Astrocyte of the spinal cord (primary cell): ENCODE data around the gene EVPL.

ENCODE experiments used
- DNase-seq: peaks from one replicate; pipeline ENCODE4 v3.0.0; 2011; ENCODE audit warnings: low read depth, low spot score
- H3K4me3 ChIP-seq: 2 replicates; pipeline ENCODE4 v1.5.1; 2011; ENCODE audit warnings: low read depth, mild to moderate bottlenecking, low read length, moderate library complexity
- in situ Hi-C: cut with HindIII; loops from 2 replicates; pipeline ENCODE4 v1.10.0; 2017; ENCODE audit warnings: low sequenced_read_pairs
- TF ChIP-seq, protein P1 (sequence below): IDR thresholded peaks from 2 replicates; pipeline ENCODE4 v1.5.1; 2012; ENCODE audit warnings: low read depth, mild to moderate bottlenecking, low read length, inconsistent platforms

EVPL gene

GRCh38 chr17:76026714-76027158 is 370 bp downstream of the EVPL start:
- H3K4me3 ChIP-seq, result no peak overlapping the region
- TF ChIP-seq, protein P1, sequence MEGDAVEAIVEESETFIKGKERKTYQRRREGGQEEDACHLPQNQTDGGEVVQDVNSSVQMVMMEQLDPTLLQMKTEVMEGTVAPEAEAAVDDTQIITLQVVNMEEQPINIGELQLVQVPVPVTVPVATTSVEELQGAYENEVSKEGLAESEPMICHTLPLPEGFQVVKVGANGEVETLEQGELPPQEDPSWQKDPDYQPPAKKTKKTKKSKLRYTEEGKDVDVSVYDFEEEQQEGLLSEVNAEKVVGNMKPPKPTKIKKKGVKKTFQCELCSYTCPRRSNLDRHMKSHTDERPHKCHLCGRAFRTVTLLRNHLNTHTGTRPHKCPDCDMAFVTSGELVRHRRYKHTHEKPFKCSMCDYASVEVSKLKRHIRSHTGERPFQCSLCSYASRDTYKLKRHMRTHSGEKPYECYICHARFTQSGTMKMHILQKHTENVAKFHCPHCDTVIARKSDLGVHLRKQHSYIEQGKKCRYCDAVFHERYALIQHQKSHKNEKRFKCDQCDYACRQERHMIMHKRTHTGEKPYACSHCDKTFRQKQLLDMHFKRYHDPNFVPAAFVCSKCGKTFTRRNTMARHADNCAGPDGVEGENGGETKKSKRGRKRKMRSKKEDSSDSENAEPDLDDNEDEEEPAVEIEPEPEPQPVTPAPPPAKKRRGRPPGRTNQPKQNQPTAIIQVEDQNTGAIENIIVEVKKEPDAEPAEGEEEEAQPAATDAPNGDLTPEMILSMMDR, result no peak
- in situ Hi-C loops, result no loop called here
- no peak for DNase-seq

GRCh38 chr17:76025294-76025693 is 1.8 kb downstream of the EVPL start:
- in situ Hi-C loops, result no loop called here
- TF ChIP-seq, protein P1, result no peak
- DNase-seq, result no peak
- H3K4me3 ChIP-seq, result no peak overlapping the region

GRCh38 chr17:76024353-76024752 is 2.8 kb downstream of the EVPL start:
- in situ Hi-C loops, result no loop called here
- no peak for DNase-seq
- TF ChIP-seq, protein P1, result no peak
- no peak overlapping the region for H3K4me3 ChIP-seq

GRCh38 chr17:76023900-76024237 is 3.2 kb downstream of the EVPL start:
- TF ChIP-seq, protein P1, result no peak
- DNase-seq, result no peak
- in situ Hi-C loops, result no loop called here
- no peak overlapping the region for H3K4me3 ChIP-seq

DNA sequence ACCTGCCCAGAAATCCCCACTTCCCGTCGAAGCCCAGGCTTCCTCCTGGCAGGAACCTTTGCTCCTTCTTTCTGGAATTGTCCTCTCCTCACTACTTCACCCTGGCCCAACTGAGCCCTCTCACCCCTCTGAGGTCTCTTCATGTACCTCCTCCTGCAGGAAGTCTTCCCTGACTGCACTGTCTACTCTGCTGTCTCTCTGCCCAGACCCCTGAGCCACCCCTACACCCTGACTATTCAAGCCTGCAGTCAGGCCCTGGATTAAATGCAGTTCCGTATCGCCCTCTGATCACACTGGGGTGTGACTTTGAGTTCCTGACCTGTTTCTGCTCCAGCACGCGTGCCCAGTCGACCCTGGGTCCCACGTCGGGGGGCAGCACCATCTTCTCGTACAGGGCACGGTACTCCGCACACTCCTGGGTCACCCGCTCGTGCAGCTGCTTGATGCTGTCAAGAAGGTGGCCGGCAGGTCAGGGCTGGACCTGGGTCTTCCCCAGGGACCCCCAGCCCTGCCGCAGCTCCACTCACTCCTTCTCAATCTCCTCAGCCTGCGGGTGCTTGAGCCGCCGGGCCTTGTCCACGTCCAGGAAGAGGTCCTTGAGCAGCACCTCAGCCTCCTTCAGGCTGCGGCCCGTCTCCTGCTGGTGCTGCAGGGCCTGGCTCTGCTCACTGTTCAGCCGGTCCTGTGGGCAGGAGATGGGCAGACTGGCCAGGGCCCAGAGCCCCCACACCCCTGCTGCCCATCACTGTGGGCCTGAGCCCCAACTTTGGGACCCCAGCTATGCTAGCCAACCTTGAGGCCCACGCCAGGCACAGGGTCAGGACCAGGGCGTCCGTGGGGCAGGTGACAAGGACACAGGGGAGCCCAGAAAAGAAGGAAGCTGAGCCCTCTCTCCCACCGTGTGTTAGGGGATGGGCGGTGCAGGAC is 3.9 kb downstream of the EVPL start:
- in situ Hi-C loops, result no loop called here
- TF ChIP-seq, protein P1, result no peak
- H3K4me3 ChIP-seq, result no peak overlapping the region
- DNase-seq, result no peak

GRCh38 chr17:76022285-76022684 is 4.8 kb downstream of the EVPL start:
- no peak overlapping the region for H3K4me3 ChIP-seq
- in situ Hi-C loops, result no loop called here
- no peak for DNase-seq
- TF ChIP-seq, protein P1, result no peak
